Measurements from ENCODE around the gene CEP20.

The CEP20 gene

GRCh38 chr16:15882563-15882962, 5.8 kb downstream of the CEP20 start:
- peak overlapping the region; percentile 1 for H3K27ac Mint-ChIP-seq
- no peaks in the 10 kb centered on the region for H3K27me3 Mint-ChIP-seq
- no peaks in the 10 kb centered on the region for H3K9me3 Mint-ChIP-seq
- peaks cover 20 to 25% of the 10 kb centered on the region in 2 donors for H3K4me1 Mint-ChIP-seq
- DNase-seq (no peak), ATAC-seq (replicated peaks) (no peak)
- H3K36me3 Mint-ChIP-seq = peaks cover 19 to 33% of the 10 kb centered on the region in 2 donors
- no peak overlapping the region for H3K4me3 Mint-ChIP-seq

GRCh38 chr16:15881794-15882379, 6.5 kb downstream of the CEP20 start:
- Mint-ChIP-seq H3K27me3 (no peaks in the 10 kb centered on the region), H3K27ac (no peak overlapping the region), H3K9me3 (no peaks in the 10 kb centered on the region), H3K4me3 (no peak overlapping the region), H3K36me3 (peaks cover 19 to 34% of the 10 kb centered on the region in 2 donors), H3K4me1 (peaks cover 17 to 19% of the 10 kb centered on the region in 2 donors)
- no peak for ATAC-seq (replicated peaks)
- DNase-seq = no peak

GRCh38 chr16:15880434-15881308, 7.7 kb downstream of the CEP20 start:
- H3K4me3 Mint-ChIP-seq = no peak overlapping the region
- H3K4me1 Mint-ChIP-seq = peaks cover 9 to 10% of the 10 kb centered on the region in 2 donors
- ATAC-seq (replicated peaks) (no peak), DNase-seq (no peak)
- H3K27me3 Mint-ChIP-seq = no peaks in the 10 kb centered on the region
- H3K27ac Mint-ChIP-seq = no peak overlapping the region
- peaks cover 18 to 26% of the 10 kb centered on the region in 2 donors for H3K36me3 Mint-ChIP-seq
- no peaks in the 10 kb centered on the region for H3K9me3 Mint-ChIP-seq

- peaks cover 22 to 30% of the 10 kb centered on the region in 2 donors for H3K36me3 Mint-ChIP-seq
- H3K4me3 Mint-ChIP-seq = no peak overlapping the region
- no peaks in the 10 kb centered on the region for H3K9me3 Mint-ChIP-seq
- H3K4me1 Mint-ChIP-seq = peaks cover 7 to 11% of the 10 kb centered on the region in 2 donors
- no peak overlapping the region for H3K27ac Mint-ChIP-seq
- no peak for ATAC-seq (replicated peaks)
- H3K27me3 Mint-ChIP-seq = no peaks in the 10 kb centered on the region
- DNase-seq = no peak
Measured at GRCh38 chr16:15879255-15879811, 9.1 kb downstream of the CEP20 start.

GRCh38 chr16:15876503-15876902, 11.9 kb downstream of the CEP20 start:
- no peak for ATAC-seq (replicated peaks)
- Mint-ChIP-seq H3K9me3 (no peaks in the 10 kb centered on the region), H3K36me3 (peaks cover 23 to 28% of the 10 kb centered on the region in 2 donors), H3K4me3 (no peak overlapping the region), H3K27ac (peak overlapping the region; percentile 77), H3K4me1 (peaks cover 6 to 11% of the 10 kb centered on the region in 2 donors), H3K27me3 (no peaks in the 10 kb centered on the region)
- DNase-seq = no peak

GRCh38 chr16:15874745-15875314, 13.6 kb downstream of the CEP20 start:
- Mint-ChIP-seq H3K27me3 (no peaks in the 10 kb centered on the region), H3K36me3 (peaks cover 24 to 31% of the 10 kb centered on the region in 2 donors)
- no peak for DNase-seq

GRCh38 chr16:15873737-15874136, 14.7 kb downstream of the CEP20 start:
- no peaks in the 10 kb centered on the region for H3K9me3 Mint-ChIP-seq
- no peaks in the 10 kb centered on the region for H3K27me3 Mint-ChIP-seq
- peaks cover 29 to 31% of the 10 kb centered on the region in 2 donors for H3K36me3 Mint-ChIP-seq
- ATAC-seq (replicated peaks) = no peak
- H3K4me1 Mint-ChIP-seq = peaks cover 3 to 6% of the 10 kb centered on the region in 2 donors
- no peak for DNase-seq
- no peak overlapping the region for H3K27ac Mint-ChIP-seq
- H3K4me3 Mint-ChIP-seq = no peak overlapping the region

More at GRCh38 chr16:15874745-15875314, 13.6 kb downstream of the CEP20 start:
- peaks cover 6 to 11% of the 10 kb centered on the region in 2 donors for H3K4me1 Mint-ChIP-seq
- peak overlapping the region; percentile 56 for H3K27ac Mint-ChIP-seq
- H3K9me3 Mint-ChIP-seq = no peaks in the 10 kb centered on the region
- no peak for ATAC-seq (replicated peaks)
- no peak overlapping the region for H3K4me3 Mint-ChIP-seq

- H3K36me3 Mint-ChIP-seq = peaks cover 29 to 30% of the 10 kb centered on the region in 2 donors
Measured at GRCh38 chr16:15873301-15873700, 15.1 kb downstream of the CEP20 start.

GRCh38 chr16:15870011-15870410, 18.4 kb downstream of the CEP20 start:
- Mint-ChIP-seq H3K4me3 (no peak overlapping the region), H3K27me3 (no peaks in the 10 kb centered on the region), H3K27ac (no peak overlapping the region), H3K36me3 (peaks cover 30 to 31% of the 10 kb centered on the region in 2 donors), H3K4me1 (peaks cover 0 to 5% of the 10 kb centered on the region in 2 donors), H3K9me3 (no peaks in the 10 kb centered on the region)
- ATAC-seq (replicated peaks) (no peak), DNase-seq (no peak)

More at GRCh38 chr16:15873301-15873700, 15.1 kb downstream of the CEP20 start:
- Mint-ChIP-seq H3K27me3 (no peaks in the 10 kb centered on the region), H3K4me1 (peaks cover 3 to 5% of the 10 kb centered on the region in 2 donors), H3K4me3 (no peak overlapping the region), H3K9me3 (no peaks in the 10 kb centered on the region), H3K27ac (no peak overlapping the region)
- ATAC-seq (replicated peaks) = no peak
- DNase-seq = no peak

- H3K4me1 Mint-ChIP-seq = no peaks in the 10 kb centered on the region
- H3K9me3 Mint-ChIP-seq = no peaks in the 10 kb centered on the region
- no peak overlapping the region for H3K4me3 Mint-ChIP-seq
- no peaks in the 10 kb centered on the region for H3K27me3 Mint-ChIP-seq
- no peak for ATAC-seq (replicated peaks)
- DNase-seq = no peak
- H3K36me3 Mint-ChIP-seq = peaks cover 18 to 20% of the 10 kb centered on the region in 2 donors
- no peak overlapping the region for H3K27ac Mint-ChIP-seq
Measured at GRCh38 chr16:15866451-15866850, 22.0 kb downstream of the CEP20 start.

GRCh38 chr16:15865742-15866141, 22.7 kb downstream of the CEP20 start:
- ATAC-seq (replicated peaks) = no peak
- Mint-ChIP-seq H3K27me3 (no peaks in the 10 kb centered on the region), H3K9me3 (no peaks in the 10 kb centered on the region), H3K4me1 (no peaks in the 10 kb centered on the region), H3K36me3 (peaks cover 18 to 20% of the 10 kb centered on the region in 2 donors), H3K27ac (no peak overlapping the region), H3K4me3 (no peak overlapping the region)
- DNase-seq = no peak

- Mint-ChIP-seq H3K27me3 (no peaks in the 10 kb centered on the region), H3K4me1 (no peaks in the 10 kb centered on the region), H3K27ac (no peak overlapping the region), H3K36me3 (peaks cover 16 to 18% of the 10 kb centered on the region in 2 donors), H3K4me3 (no peak overlapping the region), H3K9me3 (no peaks in the 10 kb centered on the region)
- DNase-seq = no peak
- ATAC-seq (replicated peaks) = no peak
Measured at GRCh38 chr16:15864939-15865338, 23.5 kb downstream of the CEP20 start.

- peaks cover 16 to 21% of the 10 kb centered on the region in 2 donors for H3K27me3 Mint-ChIP-seq
- no peaks in the 10 kb centered on the region for H3K9me3 Mint-ChIP-seq
- ATAC-seq (replicated peaks) (no peak), DNase-seq (no peak)
- peaks cover 6 to 11% of the 10 kb centered on the region in 2 donors for H3K4me1 Mint-ChIP-seq
- peaks cover 7 to 12% of the 10 kb centered on the region in 2 donors for H3K36me3 Mint-ChIP-seq
- H3K27ac Mint-ChIP-seq = no peak overlapping the region
- no peak overlapping the region for H3K4me3 Mint-ChIP-seq
Measured at GRCh38 chr16:15861996-15862395, 26.4 kb downstream of the CEP20 start.

- Mint-ChIP-seq H3K36me3 (no peaks in the 10 kb centered on the region), H3K9me3 (no peaks in the 10 kb centered on the region), H3K27ac (no peak overlapping the region), H3K4me3 (no peak overlapping the region), H3K27me3 (peaks cover 20 to 49% of the 10 kb centered on the region in 2 donors), H3K4me1 (peaks cover 17 to 26% of the 10 kb centered on the region in 2 donors)
- DNase-seq (no peak), ATAC-seq (replicated peaks) (no peak)
Measured at GRCh38 chr16:15858921-15859668, 29.3 kb downstream of the CEP20 start.
